Measurements from ENCODE around the gene RIPOR3. TPM values are rescaled to one million over a fixed set of nuclear protein-coding genes. Genes with fewer than 3 reads are reported as not detected.

Gene RIPOR3
- polyA plus RNA-seq, 1 donor (not counting 4 experiments of a cell fraction or from before 2014, with no cell fraction given) = 0.10 TPM

- DNase-seq (ENCODE audit: low read depth, low spot score) (no peak), FAIRE-seq (no peak)
- H3K9me3 ChIP-seq (ENCODE audit: control insufficient read depth, low read depth, low read length) = no peaks in the 10 kb centered on the region
- peaks cover 32 to 34% of the 10 kb centered on the region in 2 experiments for H3K36me3 ChIP-seq (ENCODE audit: control insufficient read depth in 2 of 2, extremely low read depth in 1 of 2, insufficient read depth in 2 of 2, low read length in 2 of 2)
- peaks cover 14% of the 10 kb centered on the region for H3K4me1 ChIP-seq (ENCODE audit: control insufficient read depth, extremely low read depth, insufficient read depth, low read length)
- no peak overlapping the region for H3K27ac ChIP-seq (ENCODE audit: control insufficient read depth, insufficient read depth, low read length)
- no peak overlapping the region for H3K4me2 ChIP-seq (ENCODE audit: control insufficient read depth, extremely low read depth, insufficient read depth, low read depth, low read length)
- dilution Hi-C loops (cut with MboI; ENCODE audit: extremely low pct_ligation_motif_present, low sequenced_read_pairs) = no loop called here
- H4K20me1 ChIP-seq (ENCODE audit: control insufficient read depth, extremely low read depth, insufficient read depth, low read length) = peaks cover 7% of the 10 kb centered on the region
- H2AFZ ChIP-seq (ENCODE audit: control insufficient read depth, low read length) = no peak overlapping the region
- TF ChIP-seq EZH2 (IDR thresholded peaks at IDR 0.05; ENCODE audit: low read length) (no peak), CTCF (optimal IDR thresholded peaks at IDR 0.05 in 1 of 3, IDR thresholded peaks at IDR 0.05 in 1 of 3, conservative IDR thresholded peaks at IDR 0.05 in 1 of 3; ENCODE audit: extremely low read depth in 1 of 3, insufficient read depth in 2 of 3, low read length in 3 of 3) (no peak)
- H3K4me3 ChIP-seq (ENCODE audit: control insufficient read depth in 2 of 3, extremely low read depth in 1 of 3, insufficient read depth in 2 of 3, low read depth in 1 of 3, low read length in 3 of 3) = no peak overlapping the region
- peaks cover 4% of the 10 kb centered on the region for H3K9me1 ChIP-seq (ENCODE audit: control insufficient read depth, extremely low read depth, insufficient read depth, low read length)
- H3K9ac ChIP-seq (ENCODE audit: control insufficient read depth, extremely low read depth, insufficient read depth, low read length) = no peak overlapping the region
- H3K79me2 ChIP-seq (ENCODE audit: control insufficient read depth, insufficient read depth, low read length) = no peaks in the 10 kb centered on the region
- no peaks in the 10 kb centered on the region for H3K27me3 ChIP-seq (ENCODE audit: control insufficient read depth, extremely low read depth, insufficient read depth, low read length)
Observed at GRCh38 chr20:50586531-50587232, 104.7 kb downstream of the RIPOR3 start.

- TF ChIP-seq CTCF (optimal IDR thresholded peaks at IDR 0.05 in 1 of 3, IDR thresholded peaks at IDR 0.05 in 1 of 3, conservative IDR thresholded peaks at IDR 0.05 in 1 of 3; ENCODE audit: extremely low read depth in 1 of 3, insufficient read depth in 2 of 3, low read length in 3 of 3) = no peak
- TF ChIP-seq EZH2 (IDR thresholded peaks at IDR 0.05; ENCODE audit: low read length) = no peak
- peaks cover 14% of the 10 kb centered on the region for H3K4me1 ChIP-seq (ENCODE audit: control insufficient read depth, extremely low read depth, insufficient read depth, low read length)
- no peak overlapping the region for H2AFZ ChIP-seq (ENCODE audit: control insufficient read depth, low read length)
- no peak overlapping the region for H3K4me3 ChIP-seq (ENCODE audit: control insufficient read depth in 2 of 3, extremely low read depth in 1 of 3, insufficient read depth in 2 of 3, low read depth in 1 of 3, low read length in 3 of 3)
- H3K9me1 ChIP-seq (ENCODE audit: control insufficient read depth, extremely low read depth, insufficient read depth, low read length) = peaks cover 4% of the 10 kb centered on the region
- no peak overlapping the region for H3K4me2 ChIP-seq (ENCODE audit: control insufficient read depth, extremely low read depth, insufficient read depth, low read depth, low read length)
- H3K27ac ChIP-seq (ENCODE audit: control insufficient read depth, insufficient read depth, low read length) = no peak overlapping the region
- H3K79me2 ChIP-seq (ENCODE audit: control insufficient read depth, insufficient read depth, low read length) = no peaks in the 10 kb centered on the region
- no peaks in the 10 kb centered on the region for H3K27me3 ChIP-seq (ENCODE audit: control insufficient read depth, extremely low read depth, insufficient read depth, low read length)
- H3K36me3 ChIP-seq (ENCODE audit: control insufficient read depth in 2 of 2, extremely low read depth in 1 of 2, insufficient read depth in 2 of 2, low read length in 2 of 2) = peaks cover 40 to 41% of the 10 kb centered on the region in 2 experiments
- FAIRE-seq (no peak), DNase-seq (ENCODE audit: low read depth, low spot score) (no peak)
- dilution Hi-C loops (cut with MboI; ENCODE audit: extremely low pct_ligation_motif_present, low sequenced_read_pairs) = no loop called here
- H3K9ac ChIP-seq (ENCODE audit: control insufficient read depth, extremely low read depth, insufficient read depth, low read length) = no peak overlapping the region
- no peaks in the 10 kb centered on the region for H3K9me3 ChIP-seq (ENCODE audit: control insufficient read depth, low read depth, low read length)
- H4K20me1 ChIP-seq (ENCODE audit: control insufficient read depth, extremely low read depth, insufficient read depth, low read length) = peaks cover 7% of the 10 kb centered on the region
Observed at GRCh38 chr20:50585678-50586077, 105.7 kb downstream of the RIPOR3 start.
